ENCODE measurements around the gene ZHX3. TPM values are rescaled to one million over a fixed set of nuclear protein-coding genes. Genes with fewer than 3 reads are reported as not detected.

ZHX3 gene
- total and polyA plus RNA-seq, 9 of the 15 experiments (the other 6 are each of a cell fraction or from before 2014, with no cell fraction given): 0.80 to 14.6 (median 4.9) TPM

DNA sequence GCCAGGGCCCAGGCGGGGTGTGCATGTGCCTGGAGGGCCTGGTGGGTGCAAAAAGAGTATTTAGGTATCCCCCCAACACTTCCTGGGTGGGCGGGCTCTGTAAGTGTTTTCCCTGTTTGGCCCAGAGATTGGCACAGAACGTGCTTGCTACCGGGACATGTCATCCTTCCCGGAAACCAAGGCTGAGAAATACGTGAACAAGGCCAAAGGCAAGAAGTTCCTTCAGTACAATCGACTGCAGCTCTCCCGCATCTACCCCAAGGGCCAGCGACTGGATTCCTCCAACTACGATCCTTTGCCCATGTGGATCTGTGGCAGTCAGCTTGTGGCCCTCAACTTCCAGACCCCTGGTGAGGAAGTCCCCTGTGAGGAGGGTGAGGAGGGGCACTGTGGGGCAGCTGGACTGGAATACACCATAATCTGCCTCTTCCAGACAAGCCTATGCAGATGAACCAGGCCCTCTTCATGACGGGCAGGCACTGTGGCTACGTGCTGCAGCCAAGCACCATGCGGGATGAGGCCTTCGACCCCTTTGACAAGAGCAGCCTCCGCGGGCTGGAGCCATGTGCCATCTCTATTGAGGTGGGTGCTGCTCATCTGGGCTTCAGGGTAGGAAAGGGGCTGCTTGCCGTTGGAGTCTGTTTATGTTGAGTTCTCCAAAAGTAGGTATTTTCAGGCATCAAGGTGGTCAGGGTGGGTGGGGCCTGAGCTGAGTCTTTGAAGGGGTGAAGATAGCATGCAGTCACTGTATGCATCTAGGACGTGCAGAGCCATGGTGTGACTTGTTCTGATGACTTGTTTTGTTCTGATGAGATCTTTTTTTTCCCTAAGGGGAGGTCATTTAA lies 145.0 kb downstream of the ZHX3 start:
- ATAC-seq (peak; percentile 50), FAIRE-seq (no peak), DNase-seq (ENCODE audit: extremely low read depth in 1 of 4, low spot score in 3 of 4) (no peak)
- Histone ChIP-seq H3K9ac (ENCODE audit: insufficient read depth in 1 of 2, low read depth in 2 of 2, low read length in 2 of 2) (no peak overlapping the region), H3K4me2 (ENCODE audit: insufficient read depth, low read length) (no peak overlapping the region), H3K9me1 (ENCODE audit: control insufficient read depth, insufficient read depth, low read length) (no peaks in the 10 kb centered on the region), H3K4me1 (replicated peaks in 1 of 2; ENCODE audit: control insufficient read depth in 2 of 2, insufficient read depth in 2 of 2, low read length in 2 of 2) (no peaks in the 10 kb centered on the region), H4K20me1 (replicated peaks; ENCODE audit: control insufficient read depth, insufficient read depth, low read length) (peaks cover 12% of the 10 kb centered on the region; the same call in 1 of the 2 replicates), H3K36me3 (ENCODE audit: control insufficient read depth, insufficient read depth, low read length) (peaks cover 83% of the 10 kb centered on the region; the same call in 2 of the 3 replicates), H3K27me3 (ENCODE audit: control insufficient read depth in 2 of 2, insufficient read depth in 2 of 2, low read length in 2 of 2) (no peaks in the 10 kb centered on the region), H3K27ac (ENCODE audit: extremely low read depth, low read depth, low read length) (no peak overlapping the region), H3K79me2 (ENCODE audit: control insufficient read depth, insufficient read depth, low read length) (no peaks in the 10 kb centered on the region), H3K9me3 (replicated peaks; ENCODE audit: control insufficient read depth, insufficient read depth, low read depth, low read length) (no peaks in the 10 kb centered on the region), H2AFZ (ENCODE audit: low read depth, low read length) (no peak overlapping the region), H3K4me3 (no peak overlapping the region)
- intact Hi-C loops (cut with micrococcal nuclease): loop anchor here (1.0 kb wide), 2 partner anchors 60 to 168 kb away; partner anchors contain the start of gene LPIN3
- WGBS (ENCODE audit: insufficient coverage, low coverage, missing lambda C conversion rate): 86% methylated on average over 17 of the region's 18 CpGs
- in situ Hi-C loops (cut with MboI): no loop called here
- BruUV-seq (replicated peaks): no TSS peak
- TF ChIP-seq SMC3 (conservative IDR thresholded peaks at IDR 0.05; ENCODE audit: insufficient read depth, low read depth, low read length) (no peak), MAFG (tag; conservative IDR thresholded peaks at IDR 0.05) (no peak), ZNF785 (CRISPR knock-in tag; IDR thresholded peaks at IDR 0.05) (no peak), CBFB (CRISPR knock-in tag; IDR thresholded peaks at IDR 0.05) (no peak)
- CTCF ChIA-PET (ENCODE audit: low intra/inter-chr PET ratio): interaction anchor here (0.6 to 3.0 kb wide), 5 partner anchors 55 to 167 kb away, joined by 3 to 50 read pairs (median 3); partner anchors contain the start of gene LPIN3
- POLR2A ChIA-PET: interaction anchor here (0.6 to 0.8 kb wide), 5 partner anchors 59 to 281 kb away, joined by 3 to 4 read pairs (median 3); no protein-coding TSS in a partner anchor
